GM19239 (cell line): Measurements from ENCODE around the gene DOCK6.

Experiments used
- DNase-seq: peaks from one replicate; pipeline ENCODE4 v3.0.0; 2011; ENCODE audit warnings: low spot score; ENCODE audit not compliant: insufficient read length
- FAIRE-seq: peaks from 2 replicates; lab custom pipeline; 2011; peaks lifted over from hg19 to GRCh38; lab: Jason Lieb, UNC

The DOCK6 gene, protein sequence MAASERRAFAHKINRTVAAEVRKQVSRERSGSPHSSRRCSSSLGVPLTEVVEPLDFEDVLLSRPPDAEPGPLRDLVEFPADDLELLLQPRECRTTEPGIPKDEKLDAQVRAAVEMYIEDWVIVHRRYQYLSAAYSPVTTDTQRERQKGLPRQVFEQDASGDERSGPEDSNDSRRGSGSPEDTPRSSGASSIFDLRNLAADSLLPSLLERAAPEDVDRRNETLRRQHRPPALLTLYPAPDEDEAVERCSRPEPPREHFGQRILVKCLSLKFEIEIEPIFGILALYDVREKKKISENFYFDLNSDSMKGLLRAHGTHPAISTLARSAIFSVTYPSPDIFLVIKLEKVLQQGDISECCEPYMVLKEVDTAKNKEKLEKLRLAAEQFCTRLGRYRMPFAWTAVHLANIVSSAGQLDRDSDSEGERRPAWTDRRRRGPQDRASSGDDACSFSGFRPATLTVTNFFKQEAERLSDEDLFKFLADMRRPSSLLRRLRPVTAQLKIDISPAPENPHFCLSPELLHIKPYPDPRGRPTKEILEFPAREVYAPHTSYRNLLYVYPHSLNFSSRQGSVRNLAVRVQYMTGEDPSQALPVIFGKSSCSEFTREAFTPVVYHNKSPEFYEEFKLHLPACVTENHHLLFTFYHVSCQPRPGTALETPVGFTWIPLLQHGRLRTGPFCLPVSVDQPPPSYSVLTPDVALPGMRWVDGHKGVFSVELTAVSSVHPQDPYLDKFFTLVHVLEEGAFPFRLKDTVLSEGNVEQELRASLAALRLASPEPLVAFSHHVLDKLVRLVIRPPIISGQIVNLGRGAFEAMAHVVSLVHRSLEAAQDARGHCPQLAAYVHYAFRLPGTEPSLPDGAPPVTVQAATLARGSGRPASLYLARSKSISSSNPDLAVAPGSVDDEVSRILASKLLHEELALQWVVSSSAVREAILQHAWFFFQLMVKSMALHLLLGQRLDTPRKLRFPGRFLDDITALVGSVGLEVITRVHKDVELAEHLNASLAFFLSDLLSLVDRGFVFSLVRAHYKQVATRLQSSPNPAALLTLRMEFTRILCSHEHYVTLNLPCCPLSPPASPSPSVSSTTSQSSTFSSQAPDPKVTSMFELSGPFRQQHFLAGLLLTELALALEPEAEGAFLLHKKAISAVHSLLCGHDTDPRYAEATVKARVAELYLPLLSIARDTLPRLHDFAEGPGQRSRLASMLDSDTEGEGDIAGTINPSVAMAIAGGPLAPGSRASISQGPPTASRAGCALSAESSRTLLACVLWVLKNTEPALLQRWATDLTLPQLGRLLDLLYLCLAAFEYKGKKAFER (N-terminal part only)

DNA sequence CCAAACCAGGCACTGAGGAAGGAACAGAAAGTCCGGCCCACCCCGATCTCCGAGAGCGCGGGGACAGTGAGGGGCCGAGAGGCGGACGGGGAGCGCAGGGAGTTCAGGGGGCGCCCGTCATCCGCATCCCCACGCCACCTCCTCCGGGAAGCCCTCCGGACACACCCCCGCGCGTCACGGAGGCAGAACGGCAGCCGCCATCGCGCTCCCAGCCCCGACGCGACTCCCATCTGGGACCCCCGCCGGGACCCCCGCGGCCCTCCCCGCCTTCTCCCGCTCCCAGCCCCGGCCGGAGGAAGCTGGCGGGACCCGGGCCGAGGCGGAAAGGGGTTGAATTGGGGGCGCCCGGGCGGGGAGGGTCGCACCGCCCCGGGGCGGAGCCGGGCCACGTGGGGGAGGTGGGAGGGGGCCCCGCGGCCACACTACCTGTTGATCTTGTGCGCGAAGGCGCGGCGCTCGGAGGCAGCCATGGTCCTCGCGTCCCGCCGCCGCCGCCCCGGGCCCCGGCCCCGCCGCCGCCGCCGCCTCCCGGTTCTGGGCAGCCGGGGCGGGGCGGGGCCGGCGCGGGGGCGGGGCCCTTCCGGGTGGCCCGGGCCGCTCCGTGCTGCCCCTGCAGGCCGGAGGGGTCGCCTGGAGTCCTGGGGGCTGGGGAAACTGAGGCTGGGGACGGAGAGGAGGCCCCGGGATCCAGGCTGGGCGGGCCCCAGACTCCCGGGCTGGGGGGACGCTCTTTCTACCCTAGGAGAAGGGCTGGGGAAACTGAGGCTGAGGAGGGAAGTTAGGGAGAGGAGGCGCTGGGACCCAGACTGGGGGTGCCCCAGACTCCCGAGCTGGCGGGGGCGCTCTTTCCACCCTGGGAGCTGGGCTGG is at the start of gene DOCK6:
Gene DOCK6 (minus strand): TSS at position 554 of the 869 bp plus-strand sequence. CDS start 84 bp downstream, at position 470.
- FAIRE-seq (no peak), DNase-seq (peak; percentile 69)

DNA sequence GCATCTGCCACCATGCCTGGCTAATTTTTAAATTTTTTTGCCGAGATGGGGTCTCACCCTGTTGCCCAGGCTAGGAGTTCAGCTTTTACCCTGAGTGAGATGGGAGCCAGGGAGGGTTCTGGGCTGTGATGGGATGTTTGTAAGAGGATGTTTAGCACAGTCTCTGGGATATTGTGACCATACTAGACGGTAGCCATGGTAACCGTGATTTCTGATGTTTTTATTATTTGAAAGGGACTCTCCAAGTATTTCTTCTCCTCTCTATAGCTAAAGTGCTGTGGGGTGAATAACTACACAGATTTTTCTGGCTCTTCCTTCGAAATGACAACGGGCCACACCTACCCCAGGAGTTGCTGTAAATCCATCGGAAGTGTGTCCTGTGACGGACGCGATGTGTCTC is 44.0 kb upstream of the DOCK6 start:
- DNase-seq: no peak
- no peak for FAIRE-seq

DNA sequence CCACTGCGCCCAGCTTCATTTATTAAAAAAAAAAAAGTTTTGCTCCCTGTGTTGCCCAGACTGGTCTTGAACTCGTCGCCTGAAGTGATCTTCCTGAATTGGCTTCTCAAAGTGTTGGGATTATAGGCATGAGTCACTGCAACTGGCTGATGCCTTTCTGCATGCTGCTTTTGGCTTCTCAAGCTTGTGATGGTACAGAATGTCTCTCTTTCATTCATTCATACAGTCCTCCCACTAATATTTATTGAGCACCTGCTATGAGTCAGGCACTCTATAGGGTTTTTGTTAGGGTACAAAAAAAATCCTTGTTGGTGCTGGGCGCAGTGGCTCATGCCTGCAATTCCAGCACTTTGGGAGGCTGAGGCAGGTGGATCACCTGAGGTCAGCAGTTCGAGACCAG is 42.6 kb upstream of the DOCK6 start:
- DNase-seq (no peak), FAIRE-seq (no peak)

DNA sequence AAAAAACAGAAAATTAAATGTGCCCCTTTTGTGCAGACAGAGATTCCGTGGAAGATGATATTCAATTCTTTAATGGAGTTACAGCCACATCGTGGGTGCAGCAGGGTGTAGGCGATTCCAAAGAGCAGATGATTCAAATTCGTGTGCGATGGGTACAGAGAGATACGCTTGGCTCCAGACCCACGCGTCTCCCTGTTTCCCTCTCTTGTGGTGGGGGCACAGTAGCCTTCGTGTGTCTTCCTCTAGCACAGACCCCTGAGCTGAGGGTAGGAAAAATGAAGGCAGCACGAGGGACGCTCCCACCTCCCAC is 38.4 kb upstream of the DOCK6 start:
- FAIRE-seq (no peak), DNase-seq (no peak)

DNA sequence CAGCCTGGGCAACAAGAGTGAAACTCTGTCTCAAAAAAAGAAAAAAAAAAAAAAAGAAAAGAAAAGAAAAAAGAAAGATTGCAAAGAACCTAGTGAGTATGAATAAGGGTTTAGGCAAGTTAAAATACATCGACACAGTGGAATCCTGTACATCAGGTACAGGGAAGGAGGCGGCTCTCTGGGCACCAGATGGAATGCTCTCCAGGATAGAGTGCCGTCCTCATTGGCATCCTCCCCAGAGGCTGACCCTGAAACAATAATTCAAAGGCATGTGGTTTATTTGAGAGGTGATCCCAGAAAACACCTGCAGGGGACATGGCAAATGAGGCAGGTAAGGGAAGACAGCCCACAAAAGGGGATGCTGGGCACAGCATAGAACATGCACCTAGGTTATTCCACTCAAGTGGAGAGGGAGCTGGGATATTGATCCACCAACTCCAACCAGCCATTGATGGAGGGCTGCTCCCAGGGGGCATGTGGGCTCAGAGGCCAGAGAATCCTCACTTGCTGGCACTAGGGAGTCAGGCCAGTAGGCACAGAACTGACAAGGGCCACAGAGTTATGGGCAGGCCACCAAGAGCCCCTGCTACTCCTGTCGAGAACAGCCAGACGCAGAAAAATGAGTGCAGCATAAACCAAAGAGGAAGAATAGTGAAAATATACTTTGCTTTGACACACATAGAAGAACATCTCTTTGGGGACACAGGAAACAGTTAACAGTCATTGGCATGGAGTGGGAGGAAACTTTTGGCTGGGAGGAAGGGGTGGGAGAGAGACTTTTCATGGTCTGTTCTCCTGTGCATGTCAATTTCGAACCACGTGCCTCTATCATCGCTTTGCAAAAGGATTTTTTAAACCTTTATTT is 37.9 kb upstream of the DOCK6 start:
- no peak for DNase-seq
- FAIRE-seq: no peak

DNA sequence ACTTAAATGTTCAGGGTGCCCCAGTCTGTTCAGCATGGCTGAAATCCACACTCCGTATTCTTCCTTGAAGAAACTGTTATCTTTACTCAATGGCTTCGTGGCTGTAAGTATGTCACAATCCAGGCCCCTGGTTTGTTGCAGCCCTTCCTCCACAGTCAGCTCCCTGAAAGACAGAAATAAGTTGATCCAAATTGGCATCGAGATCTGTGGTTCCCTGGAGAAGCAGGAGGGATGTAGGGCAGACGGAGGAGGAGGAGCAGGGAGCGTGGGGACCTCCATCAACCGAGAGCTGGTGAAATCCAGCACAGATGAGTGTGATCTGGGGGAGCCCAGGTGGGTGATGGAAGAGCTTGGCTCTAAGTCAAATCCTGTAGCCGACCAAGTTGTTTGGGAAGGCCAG is 33.9 kb upstream of the DOCK6 start:
- DNase-seq (no peak), FAIRE-seq (no peak)

DNA sequence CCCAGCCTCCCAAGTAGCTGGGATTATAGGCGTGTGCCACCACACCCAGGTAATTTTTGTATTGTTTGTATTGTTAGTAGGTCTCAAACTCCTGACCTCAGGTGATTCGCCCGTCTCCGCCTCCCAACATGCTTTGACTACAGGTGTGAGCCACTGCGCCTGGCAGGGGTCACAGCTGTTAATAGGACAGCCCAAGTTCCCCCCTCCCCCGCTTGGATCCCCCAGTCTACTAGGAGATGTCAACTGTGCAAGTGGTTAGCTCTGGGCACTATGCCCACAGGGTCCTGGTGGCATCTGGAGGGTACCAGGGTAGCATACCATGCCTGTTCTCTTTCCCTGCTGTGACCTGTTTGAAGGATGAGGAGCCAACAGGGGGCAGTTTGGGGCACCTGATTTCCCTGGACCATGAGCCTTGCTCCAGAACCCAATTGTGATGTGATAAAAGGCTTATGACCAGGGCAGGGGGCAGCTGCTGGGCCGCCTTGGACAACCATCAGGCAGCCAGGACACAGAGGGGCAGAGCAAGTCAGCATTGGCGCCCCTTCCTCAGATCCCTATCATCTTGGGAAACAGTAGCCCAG is 33.4 kb upstream of the DOCK6 start, which contains the start of gene TSPAN16:
Gene TSPAN16 (plus strand): TSS at position 496 of the 581 bp plus-strand sequence. CDS start 138 bp downstream, outside the sequence.
- FAIRE-seq (no peak), DNase-seq (no peak)

DNA sequence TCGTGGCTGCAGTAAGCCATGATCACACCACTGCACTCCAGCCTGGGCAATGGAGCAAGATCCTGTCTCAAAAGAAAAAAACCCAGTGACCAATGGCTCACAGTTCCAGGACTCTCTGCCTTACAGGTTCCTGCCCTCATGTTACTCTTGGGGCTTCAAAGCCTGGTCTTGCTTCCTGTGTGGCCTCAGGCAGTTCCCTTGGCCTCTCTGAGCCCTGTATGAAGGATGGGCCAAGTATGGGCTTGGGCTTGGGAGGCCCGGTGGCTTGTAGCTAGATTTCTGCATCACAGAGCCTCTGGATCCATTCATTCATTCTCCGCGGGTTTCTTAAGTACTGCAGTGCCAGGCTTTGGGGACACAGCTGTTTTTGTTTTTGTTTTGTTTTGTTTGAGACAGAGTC is 32.9 kb upstream of the DOCK6 start:
- FAIRE-seq (no peak), DNase-seq (no peak)

DNA sequence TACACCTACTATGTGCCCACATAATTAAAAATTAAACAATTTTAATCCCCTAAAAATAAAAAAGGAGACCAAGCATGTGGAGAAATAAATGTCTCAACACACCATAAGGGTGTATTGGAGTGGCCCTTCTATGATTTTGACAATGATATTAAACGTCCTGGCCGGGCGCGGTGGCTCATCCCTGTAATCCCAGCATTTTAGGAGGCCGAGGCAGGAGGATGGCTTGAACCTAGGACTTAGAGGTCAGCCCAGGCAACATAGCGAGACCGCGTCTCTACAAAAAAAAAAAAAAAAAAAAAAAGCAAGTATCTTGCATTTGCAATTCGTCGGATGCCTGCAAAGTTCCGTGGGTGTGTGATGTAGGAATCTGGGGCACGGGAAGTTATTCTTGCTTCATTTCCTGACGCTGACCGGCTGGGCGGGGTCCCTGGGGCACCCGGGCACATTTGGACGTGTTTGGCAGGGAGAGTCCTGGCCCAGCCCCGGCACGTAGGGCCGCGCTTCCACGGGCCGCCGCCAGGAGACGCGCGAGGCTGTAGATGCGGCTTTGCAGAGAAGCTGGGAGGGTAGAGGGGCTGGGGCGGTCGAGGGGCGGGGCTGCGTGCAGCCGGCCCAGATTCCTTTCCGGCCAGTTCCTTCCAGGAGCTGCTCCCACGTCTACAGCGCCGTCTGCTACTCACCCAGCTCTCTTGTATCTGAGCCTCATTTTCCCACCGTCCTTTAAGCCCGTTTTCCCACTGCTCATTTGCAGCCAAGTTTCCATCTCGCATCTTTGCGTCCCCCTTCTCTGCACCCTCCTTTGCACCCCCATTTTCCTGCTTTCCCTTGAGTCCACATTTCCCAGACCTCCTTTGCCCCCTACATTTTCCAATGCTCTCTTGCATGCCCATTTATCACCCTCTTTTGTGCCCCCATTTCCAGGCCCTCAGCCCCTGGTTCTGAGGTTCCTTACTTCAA is 31.4 kb upstream of the DOCK6 start:
- FAIRE-seq: peak; percentile 87
- peak; percentile 82 for DNase-seq

DNA sequence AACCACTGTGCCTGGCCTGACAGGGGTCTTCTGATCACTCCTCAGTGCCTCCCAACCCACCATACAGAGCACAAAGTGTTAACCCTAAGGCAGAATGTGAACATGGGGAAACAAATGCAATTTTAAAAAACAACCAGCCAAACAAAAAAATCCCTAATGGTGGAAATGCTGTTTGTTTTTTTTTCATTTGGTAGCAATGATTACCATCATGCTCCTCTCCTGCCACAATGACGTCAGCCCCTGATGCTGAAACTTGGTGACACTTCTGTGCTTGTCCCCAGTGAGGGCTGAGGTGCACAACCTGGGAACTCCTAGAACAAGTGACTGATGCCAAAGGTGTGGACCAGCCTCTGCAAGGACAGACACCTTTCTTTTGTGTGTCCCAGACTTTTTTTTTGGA is 29.7 kb upstream of the DOCK6 start:
- no peak for FAIRE-seq
- DNase-seq: no peak

DNA sequence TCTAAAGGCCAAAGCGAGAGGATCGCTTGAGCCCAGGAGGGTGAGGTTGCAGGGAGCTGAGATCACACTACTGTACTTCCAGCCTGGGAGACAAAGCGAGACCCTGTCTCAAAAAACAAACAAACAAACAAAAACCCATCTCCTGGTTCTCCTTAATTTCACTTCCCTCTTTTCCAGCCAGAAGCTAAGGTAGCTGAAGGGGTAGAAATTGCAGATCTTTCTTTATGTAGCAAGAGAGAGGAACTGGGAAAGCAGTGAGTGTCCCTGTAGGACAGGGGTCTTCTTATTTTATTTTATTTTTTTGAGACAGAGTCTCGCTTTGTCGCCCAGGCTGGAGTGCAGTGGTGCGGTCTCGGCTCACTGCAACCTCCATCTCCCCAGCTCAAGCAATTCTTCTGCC is 29.1 kb upstream of the DOCK6 start:
- FAIRE-seq: no peak
- no peak for DNase-seq

DNA sequence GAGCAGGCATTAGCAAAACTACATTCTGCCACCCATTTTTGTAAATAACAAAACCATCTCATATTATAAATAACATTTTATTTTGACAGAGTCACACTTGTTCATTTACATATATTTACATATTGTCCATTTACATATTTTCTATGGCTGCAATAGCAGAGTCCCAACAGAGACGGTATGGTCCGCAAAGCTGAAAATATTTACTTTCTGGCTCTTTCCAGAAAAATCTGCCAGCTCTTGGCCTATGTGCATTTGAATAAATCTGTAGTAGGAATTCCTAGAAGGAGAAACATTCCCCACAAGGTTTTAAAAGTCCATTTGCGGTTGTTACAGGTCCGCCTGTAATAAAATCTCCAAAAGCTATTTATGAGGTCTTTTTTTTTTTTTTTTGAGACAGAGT is 27.9 kb upstream of the DOCK6 start:
- DNase-seq: no peak
- FAIRE-seq: no peak

DNA sequence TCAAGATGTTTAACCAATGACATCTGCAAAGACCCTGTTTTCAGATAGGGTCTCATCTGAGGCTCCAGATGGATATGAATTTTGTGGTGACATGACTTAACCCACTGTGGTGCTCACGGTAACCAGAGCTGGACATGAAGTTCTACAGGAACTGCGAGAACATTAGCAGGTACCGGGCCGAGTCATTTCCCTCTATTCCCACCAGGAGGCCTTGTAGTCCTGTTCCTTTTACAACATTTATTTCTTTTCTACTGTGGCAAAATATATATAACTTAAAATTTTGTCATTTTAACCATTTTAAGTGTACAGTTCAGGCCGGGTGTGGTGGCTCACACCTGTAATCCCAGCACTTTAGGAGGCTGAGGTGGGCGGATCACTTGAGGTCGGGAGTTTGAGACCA is 26.0 kb upstream of the DOCK6 start:
- FAIRE-seq: no peak
- DNase-seq: no peak

DNA sequence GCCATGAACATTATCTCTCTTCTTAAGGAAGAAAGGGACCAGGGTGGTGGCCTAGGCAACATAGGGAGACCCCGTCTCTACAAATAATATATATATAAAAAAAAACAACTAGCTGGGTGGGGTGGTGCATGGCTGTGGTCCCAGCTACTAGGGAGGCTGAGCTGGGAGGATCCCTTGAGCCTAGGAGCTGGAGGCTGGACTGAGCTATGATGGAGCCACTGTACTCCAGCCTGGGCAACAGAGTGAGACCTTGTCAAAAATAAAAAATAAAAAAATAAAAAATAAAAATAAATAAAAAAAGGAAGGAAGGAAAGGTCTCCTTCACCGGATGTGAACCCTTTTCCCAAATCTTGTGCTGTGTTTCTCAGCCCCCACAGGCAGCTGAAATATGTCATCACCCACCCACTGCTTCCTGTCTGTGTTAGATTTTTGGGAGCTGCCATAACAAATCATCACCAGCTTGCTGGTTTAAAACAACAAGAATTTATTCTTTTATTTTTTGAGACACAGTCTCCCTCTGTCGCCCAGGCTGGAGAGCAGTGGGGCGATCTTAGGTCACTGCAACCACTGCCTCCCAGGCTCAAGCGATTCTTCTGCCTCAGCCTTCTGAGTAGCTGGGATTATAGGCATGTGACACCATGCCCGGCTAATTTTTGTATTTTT is 24.1 kb upstream of the DOCK6 start:
- DNase-seq: no peak
- FAIRE-seq: no peak

DNA sequence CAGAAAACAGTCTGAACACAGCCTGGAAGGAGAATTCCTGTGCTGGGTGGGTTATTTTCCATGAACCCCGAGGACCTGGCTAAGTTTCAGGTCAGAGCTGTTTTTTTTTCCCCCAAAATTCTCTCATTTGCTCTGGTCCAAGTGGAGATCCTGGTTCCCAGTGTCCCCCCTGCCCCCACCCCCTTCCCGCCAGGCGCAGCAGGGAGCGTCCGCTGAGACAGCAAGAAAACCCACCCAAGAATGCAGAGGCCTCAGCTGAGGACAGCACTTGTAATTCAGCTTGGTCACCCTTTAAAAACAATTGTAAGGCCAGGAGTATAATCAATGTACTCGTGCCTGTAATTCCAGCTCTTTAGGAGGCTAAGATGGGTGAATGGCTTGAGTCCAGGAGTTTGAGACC is 22.2 kb upstream of the DOCK6 start:
- DNase-seq (no peak), FAIRE-seq (no peak)

DNA sequence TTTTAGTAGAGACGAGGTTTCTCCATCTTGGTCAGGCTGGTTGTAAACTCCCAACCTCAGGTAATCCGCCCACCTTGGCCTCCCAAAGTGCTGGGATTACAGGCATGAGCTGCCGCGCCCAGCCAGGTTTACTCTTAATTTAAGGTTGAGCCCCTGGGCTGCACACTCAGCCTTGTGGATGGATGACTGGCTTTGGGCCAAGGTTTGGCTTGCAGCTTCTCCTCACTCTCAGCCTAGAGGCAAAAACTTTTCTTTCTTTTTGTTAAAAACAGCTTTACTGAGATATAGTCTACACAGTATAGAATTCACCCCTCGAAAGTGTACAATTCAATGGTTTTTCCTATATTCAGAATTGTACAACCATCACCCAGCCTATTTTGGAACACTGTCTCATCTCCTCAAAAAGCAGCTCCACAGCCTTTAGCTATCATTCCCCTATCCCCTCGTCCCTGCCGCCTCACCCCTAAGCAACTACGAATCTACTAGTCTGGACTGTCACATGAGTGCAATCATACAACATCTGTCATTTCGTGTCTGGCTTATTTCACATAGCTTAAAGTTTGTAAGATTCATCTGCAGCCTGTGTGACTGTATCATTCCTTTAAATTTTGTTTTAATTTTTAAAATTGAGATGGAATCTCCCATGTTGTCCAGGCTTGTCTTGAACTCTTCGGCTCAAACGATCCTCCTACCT is 19.2 kb upstream of the DOCK6 start:
- FAIRE-seq (no peak), DNase-seq (no peak)
